ENCODE measurements around the gene OSMR. TPM values are rescaled to one million over a fixed set of nuclear protein-coding genes. Genes with fewer than 3 reads are reported as not detected.
"Not testable (repeated sequence)": the region's sequence is repeated elsewhere in the genome, so short reads cannot be mapped to it uniquely, and the experiment has no call there.

Gene OSMR
- total RNA-seq, 6 experiments from 2014 or later, result 28.1 to 36.6 (median 31.3) TPM

DNA sequence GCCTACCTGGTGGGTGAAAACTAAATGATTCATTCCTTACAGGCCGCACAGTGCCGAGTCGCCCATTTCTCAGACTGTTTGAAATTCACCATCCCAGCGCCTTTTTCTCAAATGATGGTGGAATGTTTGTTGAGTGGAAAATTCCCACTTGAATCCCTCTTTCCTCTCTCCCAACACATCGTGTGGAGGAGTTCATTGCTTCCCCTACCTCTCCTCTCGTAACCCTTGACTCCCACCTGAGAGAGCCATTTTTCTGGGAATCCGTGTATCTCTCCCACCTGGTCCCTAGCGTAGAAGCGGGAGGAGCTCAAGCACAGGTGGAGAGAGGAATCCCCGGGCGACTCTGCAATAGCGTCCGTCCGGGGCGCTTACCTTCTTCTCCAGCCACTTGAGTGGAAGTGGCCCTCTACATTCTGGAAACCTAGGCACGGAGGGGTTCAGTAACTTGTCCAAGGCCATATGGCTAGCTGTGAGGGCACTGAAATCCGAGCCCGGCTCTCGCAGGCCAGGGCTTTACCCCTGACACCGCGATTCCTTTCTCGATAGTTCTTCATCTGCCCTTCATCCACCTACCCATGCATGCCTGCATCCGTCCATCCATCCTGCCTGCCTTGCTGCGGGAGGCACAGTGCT, 683 bp downstream of the OSMR start:
- Mint-ChIP-seq H3K36me3 (ENCODE audit: low read depth) (peaks cover 32% of the 10 kb centered on the region), H3K4me3 (peak overlapping the region; percentile 93), H3K9me3 (no peaks in the 10 kb centered on the region), H3K27me3 (ENCODE audit: insufficient read depth) (no peaks in the 10 kb centered on the region; the same call in 1 of the 2 replicates), H3K4me1 (ENCODE audit: low read depth) (peaks cover 50% of the 10 kb centered on the region), H3K27ac (peak overlapping the region; percentile 98)
- no peak for TF ChIP-seq CTCF (IDR thresholded peaks at IDR 0.05)
- DNase-seq, result no peak

- no peak for DNase-seq
- Mint-ChIP-seq H3K27ac (peak overlapping the region; percentile 41; the same call in 1 of the 2 replicates), H3K36me3 (ENCODE audit: low read depth) (peaks cover 36% of the 10 kb centered on the region), H3K27me3 (ENCODE audit: insufficient read depth) (no peaks in the 10 kb centered on the region; the same call in 1 of the 2 replicates), H3K9me3 (peaks cover 10% of the 10 kb centered on the region), H3K4me1 (ENCODE audit: low read depth) (peaks cover 52% of the 10 kb centered on the region), H3K4me3 (peak overlapping the region; percentile 93)
- 0 out of 2 replicates have a peak, but pooled peaks have one; percentile 13 for TF ChIP-seq CTCF (IDR thresholded peaks at IDR 0.05)
These were observed 1.9 kb downstream of the OSMR start for GRCh38 chr5:38847559-38848347.

- Mint-ChIP-seq H3K36me3 (ENCODE audit: low read depth) (peaks cover 38% of the 10 kb centered on the region), H3K4me3 (no peak overlapping the region), H3K9me3 (peaks cover 10% of the 10 kb centered on the region), H3K27ac (no peak overlapping the region; the same call in 1 of the 2 replicates), H3K4me1 (ENCODE audit: low read depth) (peaks cover 56% of the 10 kb centered on the region), H3K27me3 (ENCODE audit: insufficient read depth) (no peaks in the 10 kb centered on the region; the same call in 1 of the 2 replicates)
- TF ChIP-seq CTCF (IDR thresholded peaks at IDR 0.05), result no peak
- no peak for DNase-seq
These were observed 2.8 kb downstream of the OSMR start for GRCh38 chr5:38848637-38849036.

DNA sequence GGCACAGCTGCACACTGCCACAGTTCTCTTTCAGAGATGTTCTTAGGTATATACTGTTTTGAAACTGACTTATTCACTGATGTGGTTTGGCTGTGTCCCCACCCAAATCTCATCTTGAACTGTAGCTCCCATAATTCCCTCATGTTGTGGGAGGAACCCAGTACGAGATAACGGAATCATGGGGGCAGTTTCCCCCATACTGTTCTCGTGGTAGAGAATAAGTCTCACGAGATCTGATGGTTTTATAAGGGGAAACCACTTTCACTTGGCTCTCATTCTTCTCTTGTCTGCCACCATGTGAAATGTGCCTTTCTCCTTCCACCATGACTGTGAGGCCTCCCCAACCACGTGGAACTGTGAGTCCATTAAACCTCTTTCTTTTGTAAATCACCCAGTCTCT, 5.8 kb downstream of the OSMR start:
- Mint-ChIP-seq H3K4me1 (ENCODE audit: low read depth) (peaks cover 68% of the 10 kb centered on the region), H3K36me3 (ENCODE audit: low read depth) (peaks cover 46% of the 10 kb centered on the region)
- H3K27ac Mint-ChIP-seq; H3K27me3 Mint-ChIP-seq (ENCODE audit: insufficient read depth); H3K9me3 Mint-ChIP-seq; H3K4me3 Mint-ChIP-seq; DNase-seq: not testable (repeated sequence)

GRCh38 chr5:38853753-38854470, 8.1 kb downstream of the OSMR start:
- peaks cover 58% of the 10 kb centered on the region for H3K36me3 Mint-ChIP-seq (ENCODE audit: low read depth)
- peak; percentile 94 for DNase-seq
- H3K4me3 Mint-ChIP-seq, result peak overlapping the region; percentile 72
- H3K9me3 Mint-ChIP-seq, result peaks cover 13% of the 10 kb centered on the region
- peaks cover 64% of the 10 kb centered on the region for H3K4me1 Mint-ChIP-seq (ENCODE audit: low read depth)
- H3K27ac Mint-ChIP-seq, result peak overlapping the region; percentile 90
- H3K27me3 Mint-ChIP-seq (ENCODE audit: insufficient read depth), result no peaks in the 10 kb centered on the region; the same call in 1 of the 2 replicates
- no peak for TF ChIP-seq CTCF (IDR thresholded peaks at IDR 0.05)
